K562 (cell line): ENCODE data around the gene LHPP. TPM values are rescaled to one million over a fixed set of nuclear protein-coding genes. Genes with fewer than 3 reads are reported as not detected.

Source experiments
- ATAC-seq: fragments of 200-7000 bp; cut with Tn5 transposase; 3 replicates; pipeline ENCODE4 v1.9.1; 2020; ENCODE audit warnings: moderate library complexity
- BruUV-seq: library from RNA; stranded (reverse); fragments of 400-500 nt; replicated peaks from 2 replicates; lab custom pipeline; 2021; lab: Mats Ljungman, UMichigan
- CTCF ChIA-PET: fragments of 300-600 bp; formaldehyde crosslinking; extraction: SDS; loops from one replicate; lab custom pipeline; 2021; ENCODE audit warnings: low intra/inter-chr PET ratio; lab: Yijun Ruan, JAX
- POLR2A ChIA-PET: fragments of 300-600, 350-650 bp; sonication (Branson Sonifier 250); formaldehyde crosslinking; extraction: SDS; loops from one replicate; lab custom pipeline; 2021; ENCODE audit warnings: antibody characterized with exemption, inconsistent platforms; lab: Yijun Ruan, JAX
- DNase-seq, 4 experiments: peaks; one replicate each; pipeline versions ENCODE4 v3.0.0 to v3.0.0-alpha.2; 2011 to 2018; ENCODE audit warnings: low spot score in 3 of 4, mixed read lengths in 3 of 4; ENCODE audit errors: extremely low read depth in 1 of 4
- FAIRE-seq: peaks from 2 replicates; lab custom pipeline; 2011; peaks lifted over from hg19 to GRCh38; lab: Jason Lieb, UNC
- H2AFZ ChIP-seq: 2 replicates; pipeline ENCODE4 v1.6.0; 2011; ENCODE audit warnings: low read depth, low read length, control low read depth, inconsistent platforms
- H3K27ac ChIP-seq: fragments of 200-600 bp; 3 replicates; pipeline ENCODE4 v1.8.0; 2011; ENCODE audit warnings: low read depth, mild to moderate bottlenecking, control low read depth, inconsistent platforms, low read length, moderate library complexity, mixed read lengths; ENCODE audit errors: extremely low read depth
- H3K27me3 ChIP-seq, 2 experiments: fragments of 300-600 bp in 1 of 2; 2 replicates in 1 of 2; 3 replicates in 1 of 2; pipeline versions ENCODE4 v1.6.0 to v1.8.0; 2011; ENCODE audit warnings: inconsistent platforms in 2 of 2, low read length in 2 of 2, mild to moderate bottlenecking in 1 of 2, mixed read lengths in 1 of 2, moderate library complexity in 1 of 2; ENCODE audit not compliant: control insufficient read depth in 2 of 2, insufficient read depth in 2 of 2
- H3K36me3 ChIP-seq: fragments of 300-600 bp; 3 replicates; pipeline ENCODE4 v1.8.0; 2011; ENCODE audit warnings: mild to moderate bottlenecking, low read length, inconsistent platforms; ENCODE audit not compliant: control insufficient read depth, insufficient read depth
- H3K4me1 ChIP-seq, 2 experiments: fragments of 200-600 bp in 1 of 2; replicated peaks in 1 of 2; 2 replicates in 1 of 2; 3 replicates in 1 of 2; pipeline versions ENCODE4 v1.5.1 to v1.8.0; 2011; ENCODE audit warnings: inconsistent platforms in 2 of 2, low read length in 2 of 2, mild to moderate bottlenecking in 1 of 2, mixed read lengths in 1 of 2, moderate library complexity in 1 of 2; ENCODE audit not compliant: control insufficient read depth in 2 of 2, insufficient read depth in 2 of 2
- H3K4me2 ChIP-seq: 2 replicates; pipeline ENCODE4 v1.6.1; 2011; ENCODE audit warnings: low read length, control low read depth, inconsistent platforms, mixed read lengths; ENCODE audit not compliant: insufficient read depth
- H3K4me3 ChIP-seq: fragments of 200-600 bp; sonication (generic), shearing (Covaris generic); 2 replicates; pipeline ENCODE4 v1.5.1; 2016; ENCODE audit warnings: control low read depth, inconsistent platforms
- H3K79me2 ChIP-seq: fragments of 200-600 bp; 3 replicates; pipeline ENCODE4 v1.8.0; 2011; ENCODE audit warnings: low read length, inconsistent platforms; ENCODE audit not compliant: control insufficient read depth, insufficient read depth
- H3K9ac ChIP-seq, 2 experiments: 2 replicates each; pipeline versions ENCODE4 v1.6.0 to v1.6.1; 2011; ENCODE audit warnings: low read depth in 2 of 2, low read length in 2 of 2, control low read depth in 1 of 2, inconsistent platforms in 1 of 2, mild to moderate bottlenecking in 1 of 2, mixed read lengths in 1 of 2; ENCODE audit not compliant: insufficient read depth in 1 of 2
- H3K9me1 ChIP-seq: one replicate; pipeline ENCODE4 v1.6.0; 2011; ENCODE audit warnings: inconsistent platforms, mild to moderate bottlenecking, low read length, moderate library complexity; ENCODE audit not compliant: control insufficient read depth, insufficient read depth
- H3K9me3 ChIP-seq: replicated peaks from 2 replicates; pipeline ENCODE4 v1.5.1; 2011; ENCODE audit warnings: low read depth, low read length, inconsistent platforms; ENCODE audit not compliant: control insufficient read depth, insufficient read depth
- H4K20me1 ChIP-seq: replicated peaks from 2 replicates; pipeline ENCODE4 v1.6.1; 2011; ENCODE audit warnings: low read length, inconsistent platforms, mixed read lengths; ENCODE audit not compliant: control insufficient read depth, insufficient read depth
- COPS2 ChIP-seq: fragments of 450-650 bp; conservative IDR thresholded peaks from 2 replicates; pipeline ENCODE4 v1.6.1; 2016; ENCODE audit warnings: mild to moderate bottlenecking, moderate library complexity
- FUS ChIP-seq: fragments of 200-400 bp; formaldehyde crosslinking; optimal IDR thresholded peaks from 2 replicates; pipeline ENCODE3; 2017; ENCODE audit warnings: low read depth, low read length
- GTF3C2 ChIP-seq: IDR thresholded peaks from 3 replicates; pipeline ENCODE4 v1.6.1; 2011; ENCODE audit warnings: borderline replicate concordance, mild to moderate bottlenecking, moderate library complexity; ENCODE audit not compliant: insufficient read length; ENCODE audit errors: extremely low read depth
- JUN ChIP-seq, 2 experiments: sonication (generic) in 1 of 2; formaldehyde crosslinking in 1 of 2; IDR thresholded peaks; 2 replicates each; pipeline versions ENCODE4 v1.6.1 to v1.8.0; 2012 to 2022; ENCODE audit warnings: borderline replicate concordance in 2 of 2, mild to moderate bottlenecking in 2 of 2, improper control_type of control experiment in 1 of 2, low read depth in 1 of 2, low read length in 1 of 2, missing genetic modification reagents in 1 of 2
- POLR2AphosphoS5 ChIP-seq: IDR thresholded peaks from 2 replicates; pipeline ENCODE4 v1.6.1; 2011; ENCODE audit warnings: mild to moderate bottlenecking, low read depth, low read length, moderate library complexity; ENCODE audit not compliant: control insufficient read depth, insufficient read depth
- SMARCC2 ChIP-seq: fragments of 450-650 bp; IDR thresholded peaks from 2 replicates; pipeline ENCODE4 v1.6.1; 2017; ENCODE audit warnings: antibody characterized with exemption, moderate library complexity, mild to moderate bottlenecking, low read depth
- ZBTB11 ChIP-seq, 3 experiments: fragments of 200-800 bp in 1 of 3; fragments of 250-450 bp in 1 of 3; fragments of 450-650 bp in 1 of 3; sonication (Bioruptor Pico) in 1 of 3; sonication (Bioruptor generic) in 1 of 3; formaldehyde crosslinking in 1 of 3; IDR thresholded peaks; 2 replicates each; pipeline versions ENCODE4 v1.6.1 to v1.8.0; 2016 to 2022; ENCODE audit warnings: mild to moderate bottlenecking in 2 of 3, missing genetic modification characterization in 2 of 3, missing compliant biosample characterization in 1 of 3, moderate library complexity in 1 of 3
- ZEB2 ChIP-seq: fragments of 450-650 bp; IDR thresholded peaks from 2 replicates; pipeline ENCODE4 v1.6.1; 2016
- ZNF274 ChIP-seq: IDR thresholded peaks from 2 replicates; pipeline ENCODE4 v1.6.1; 2011; ENCODE audit warnings: low read depth, mild to moderate bottlenecking, low read length, moderate library complexity, borderline replicate concordance
- whole genome bisulfite sequencing: fragments of 100-300 bp; shearing (Covaris generic); methylation state at CpG from one replicate; pipeline ENCODE4 v1.1.6; 2016; ENCODE audit warnings: low coverage, mixed read lengths; ENCODE audit not compliant: insufficient coverage; ENCODE audit errors: missing lambda C conversion rate; 5-methylcytosine and 5-hydroxymethylcytosine counted together
- in situ Hi-C: fragments of 300-500 bp; cut with MboI; formaldehyde crosslinking; loops from 4 replicates; pipeline ENCODE4 v1.15.0; 2018; ENCODE audit warnings: inconsistent platforms, mixed read lengths
- intact Hi-C: fragments of 100-400 bp; cut with micrococcal nuclease; formaldehyde crosslinking; loops from 2 replicates; pipeline ENCODE4 v1.14.2; 2022
- polyA plus RNA-seq, 8 experiments: library from polyadenylated mRNA; depleted of rRNA in 4 of 8; stranded (reverse) in 5 of 8; unstranded in 3 of 8; fragments of >200 nt; fragmentation: Nextera tagmentation in 2 of 8; fragmentation: Illumina TruSeq in 1 of 8; extraction: Ambion mirVana in 2 of 8; extraction: Trizol in 1 of 8; gene quantifications; 2 replicates each; pipeline versions ENCODE4 v1.2.1 to v1.2.3, GENCODE V29; 2011 to 2014; ENCODE audit warnings: inconsistent platforms in 1 of 8, missing spikeins in 1 of 8
- total RNA-seq, 7 experiments: library from RNA; depleted of rRNA in 6 of 7; stranded (reverse); fragments of >200 nt in 6 of 7; fragmentation: Illumina TruSeq in 2 of 7; extraction: Trizol in 2 of 7; gene quantifications; 2 replicates each; pipeline versions ENCODE4 v1.2.1 to v1.2.3, GENCODE V29; 2011 to 2021; ENCODE audit warnings: low replicate concordance in 1 of 7

Gene LHPP
- total and polyA plus RNA-seq, 9 of the 15 experiments (the other 6 are each of a cell fraction or from before 2014, with no cell fraction given), result 0.34 to 7.4 (median 3.0) TPM

- TF ChIP-seq ZBTB11 (CRISPR knock-in tag; IDR thresholded peaks at IDR 0.05) (no peak), COPS2 (no peak)
These were observed 13.7 kb upstream of the LHPP start (continued) for GRCh38 chr10:124447751-124448466.

- in situ Hi-C loops, result no loop called here
- no TSS peak for BruUV-seq
- TF ChIP-seq ZNF274, result no peak
- TF ChIP-seq FUS, result no peak
- no peak for TF ChIP-seq POLR2AphosphoS5
- TF ChIP-seq ZEB2, result no peak
- no peak for TF ChIP-seq JUN (IDR thresholded peaks at IDR 0.05; ENCODE audit: borderline replicate concordance, low read depth, low read length)
- TF ChIP-seq JUN (CRISPR knock-in tag; IDR thresholded peaks at IDR 0.05; ENCODE audit: borderline replicate concordance), result no peak
- TF ChIP-seq GTF3C2, result no peak
- TF ChIP-seq SMARCC2, result no peak
These were observed 12.9 kb upstream of the LHPP start for GRCh38 chr10:124448696-124449169.

More at GRCh38 chr10:124448696-124449169, 12.9 kb upstream of the LHPP start:
- Histone ChIP-seq H3K27ac (no peak overlapping the region), H3K4me3 (no peak overlapping the region), H3K9me3 (no peaks in the 10 kb centered on the region), H3K4me2 (no peak overlapping the region), H2AFZ (no peak overlapping the region), H3K9me1 (no peaks in the 10 kb centered on the region), H4K20me1 (no peaks in the 10 kb centered on the region), H3K79me2 (no peaks in the 10 kb centered on the region), H3K27me3 (no peaks in the 10 kb centered on the region), H3K4me1 (peaks cover 3% of the 10 kb centered on the region in 2 experiments; a peak in 4 of 5 replicates), H3K36me3 (no peaks in the 10 kb centered on the region), H3K9ac (no peak overlapping the region)
- DNase-seq (no peak), ATAC-seq (no peak), FAIRE-seq (no peak)
- CTCF ChIA-PET, result no interaction called here
- intact Hi-C loops, result no loop called here
- WGBS, result 54% methylated on average over 6 of the region's 26 CpGs
- POLR2A ChIA-PET, result no interaction called here
